ENCODE measurements around the gene SLC46A2. TPM values are rescaled to one million over a fixed set of nuclear protein-coding genes. Genes with fewer than 3 reads are reported as not detected.

Gene SLC46A2
- total and polyA plus RNA-seq, 4 experiments from 2014 or later, result not detected

DNA sequence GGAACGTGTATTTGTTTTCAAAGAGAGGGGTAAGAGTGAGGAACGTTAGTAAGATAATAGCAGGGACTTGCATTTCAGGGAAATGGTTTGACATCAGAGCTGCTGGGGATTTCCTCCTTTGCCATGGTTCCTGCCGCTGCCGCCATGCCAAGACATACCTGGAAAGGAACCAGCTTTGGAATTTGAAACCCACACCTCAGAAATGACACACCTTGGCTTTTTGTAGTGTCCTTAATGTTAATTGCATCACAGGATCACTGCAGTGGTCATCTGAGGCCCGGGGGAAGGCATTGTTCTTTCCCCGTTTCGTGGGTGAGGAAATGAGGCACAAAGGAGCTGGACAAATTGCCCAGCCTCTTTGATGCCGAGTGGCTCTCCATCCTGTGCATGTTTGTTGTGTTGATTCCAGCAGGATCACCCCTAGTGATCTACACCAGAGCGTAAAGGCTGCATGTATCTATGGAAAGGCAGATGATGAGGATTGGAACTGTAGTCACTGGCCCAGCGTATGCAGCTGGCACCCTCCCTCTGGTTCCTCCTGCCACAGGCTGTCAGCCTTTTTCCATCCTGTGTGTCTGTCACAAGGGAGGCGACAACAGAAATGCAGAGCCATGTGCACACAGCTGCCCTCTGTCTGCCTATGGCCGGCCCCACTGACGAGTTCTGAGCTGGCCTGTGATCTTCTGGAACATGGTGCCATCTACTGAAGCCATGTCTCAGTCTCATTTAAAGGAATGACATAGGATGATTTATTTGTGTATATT is 37.8 kb downstream of the SLC46A2 start:
- no peak overlapping the region for H3K27ac ChIP-seq (ENCODE audit: low read depth, low read length)
- no peaks in the 10 kb centered on the region for H3K9me3 Mint-ChIP-seq
- intact Hi-C loops (cut with micrococcal nuclease), result no loop called here
- no peaks in the 10 kb centered on the region for H3K36me3 ChIP-seq (ENCODE audit: insufficient read depth, low read length)
- H3K27ac Mint-ChIP-seq, result no peak overlapping the region
- H3K27me3 ChIP-seq (ENCODE audit: insufficient read depth, low read length), result no peaks in the 10 kb centered on the region
- H3K27me3 Mint-ChIP-seq, result no peaks in the 10 kb centered on the region
- ChIA-PET CTCF (ENCODE audit: partially characterized antibody) (no interaction called here), POLR2A (ENCODE audit: partially characterized antibody) (no interaction called here)
- H3K4me1 Mint-ChIP-seq, result peaks cover 2 to 11% (median 9%) of the 10 kb centered on the region in 4 donors
- H3K9me3 ChIP-seq (ENCODE audit: control insufficient read depth in 1 of 2, low read length in 2 of 2), result no peaks in the 10 kb centered on the region
- H3K36me3 Mint-ChIP-seq, result peaks cover 26 to 32% of the 10 kb centered on the region in 2 donors
- no peak overlapping the region for H3K4me3 ChIP-seq (ENCODE audit: low read length in 2 of 2)
- no peak overlapping the region for H3K4me3 Mint-ChIP-seq
- no peaks in the 10 kb centered on the region for H3K4me1 ChIP-seq (ENCODE audit: insufficient read depth, low read length)
- no peak for DNase-seq

DNA sequence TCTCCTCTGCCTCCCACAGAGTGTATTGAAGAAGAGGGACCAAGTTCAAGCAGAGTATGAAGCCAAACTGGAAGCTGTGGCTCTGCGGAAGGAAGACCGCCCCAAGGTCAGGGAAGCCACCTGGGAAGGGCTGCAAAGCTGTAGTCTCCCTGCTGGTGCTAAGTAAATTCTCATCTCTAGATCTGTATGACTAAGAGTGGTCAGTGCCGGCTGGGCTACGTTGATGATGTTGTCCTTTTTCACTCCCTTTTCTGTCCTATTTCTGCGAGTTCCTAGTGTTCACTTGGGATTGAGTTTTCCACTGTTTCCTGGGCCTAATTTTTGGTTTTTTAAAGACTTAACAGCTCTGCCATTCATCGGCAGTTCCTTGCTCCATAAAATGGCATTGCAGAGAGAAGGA is 39.8 kb downstream of the SLC46A2 start:
- intact Hi-C loops (cut with micrococcal nuclease), result no loop called here
- H3K27me3 Mint-ChIP-seq, result no peaks in the 10 kb centered on the region
- Histone ChIP-seq H3K27me3 (ENCODE audit: insufficient read depth, low read length) (no peaks in the 10 kb centered on the region), H3K4me1 (ENCODE audit: insufficient read depth, low read length) (no peaks in the 10 kb centered on the region), H3K4me3 (ENCODE audit: low read length in 2 of 2) (no peak overlapping the region), H3K27ac (ENCODE audit: low read depth, low read length) (no peak overlapping the region), H3K36me3 (ENCODE audit: insufficient read depth, low read length) (no peaks in the 10 kb centered on the region), H3K9me3 (ENCODE audit: control insufficient read depth in 1 of 2, low read length in 2 of 2) (no peaks in the 10 kb centered on the region)
- CTCF ChIA-PET (ENCODE audit: partially characterized antibody), result no interaction called here
- POLR2A ChIA-PET (ENCODE audit: partially characterized antibody), result no interaction called here
- H3K36me3 Mint-ChIP-seq, result peaks cover 31 to 36% of the 10 kb centered on the region in 2 donors
- no peak overlapping the region for H3K4me3 Mint-ChIP-seq
- peaks cover 3 to 15% (median 8%) of the 10 kb centered on the region in 4 donors for H3K4me1 Mint-ChIP-seq
- no peaks in the 10 kb centered on the region for H3K9me3 Mint-ChIP-seq
- H3K27ac Mint-ChIP-seq, result no peak overlapping the region
- no peak for DNase-seq

DNA sequence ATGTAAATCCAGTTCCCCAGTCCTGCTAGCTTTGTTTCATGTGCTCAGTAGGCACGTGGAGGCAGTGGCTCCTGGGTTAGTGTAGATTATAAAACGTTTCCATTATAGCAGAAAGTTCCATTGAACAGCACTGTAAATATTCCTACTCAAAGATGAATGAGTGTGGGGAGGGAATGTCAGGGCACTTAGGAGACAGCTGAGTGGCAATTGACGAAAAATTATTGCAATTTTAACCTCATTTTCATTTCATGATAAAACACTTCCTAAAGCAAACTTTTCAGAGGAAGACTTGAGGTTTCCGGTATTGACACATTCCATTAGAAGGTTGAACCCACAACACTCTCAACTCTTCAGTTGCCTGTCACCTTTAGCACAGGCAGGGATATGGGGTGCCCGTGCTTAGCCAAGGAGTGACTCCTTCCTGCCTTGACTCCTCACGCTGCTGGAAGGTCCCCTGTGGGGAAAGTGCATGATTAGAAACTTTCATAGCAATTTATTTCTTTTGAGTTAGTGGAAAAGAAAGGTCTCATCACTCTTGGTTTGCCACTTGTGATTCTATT is 41.2 kb downstream of the SLC46A2 start:
- H3K4me3 Mint-ChIP-seq, result no peak overlapping the region
- H3K27ac ChIP-seq (ENCODE audit: low read depth, low read length), result no peak overlapping the region
- POLR2A ChIA-PET (ENCODE audit: partially characterized antibody), result no interaction called here
- H3K4me3 ChIP-seq (ENCODE audit: low read length in 2 of 2), result no peak overlapping the region
- peak overlapping the region in 2 of 7 donors; percentile 4 to 19 for H3K27ac Mint-ChIP-seq
- no peak for DNase-seq
- H3K27me3 Mint-ChIP-seq, result no peaks in the 10 kb centered on the region
- H3K9me3 Mint-ChIP-seq, result no peaks in the 10 kb centered on the region
- no peaks in the 10 kb centered on the region for H3K36me3 ChIP-seq (ENCODE audit: insufficient read depth, low read length)
- H3K27me3 ChIP-seq (ENCODE audit: insufficient read depth, low read length), result no peaks in the 10 kb centered on the region
- peaks cover 32 to 36% of the 10 kb centered on the region in 2 donors for H3K36me3 Mint-ChIP-seq
- CTCF ChIA-PET (ENCODE audit: partially characterized antibody), result interaction anchor here (0.9 kb wide), 1 partner anchor 752 kb away, joined by 3 read pairs; no protein-coding TSS in a partner anchor
- H3K4me1 Mint-ChIP-seq, result peaks cover 4 to 24% (median 15%) of the 10 kb centered on the region in 4 donors
- H3K9me3 ChIP-seq (ENCODE audit: control insufficient read depth in 1 of 2, low read length in 2 of 2), result no peaks in the 10 kb centered on the region
- no peaks in the 10 kb centered on the region for H3K4me1 ChIP-seq (ENCODE audit: insufficient read depth, low read length)
- intact Hi-C loops (cut with micrococcal nuclease), result no loop called here

DNA sequence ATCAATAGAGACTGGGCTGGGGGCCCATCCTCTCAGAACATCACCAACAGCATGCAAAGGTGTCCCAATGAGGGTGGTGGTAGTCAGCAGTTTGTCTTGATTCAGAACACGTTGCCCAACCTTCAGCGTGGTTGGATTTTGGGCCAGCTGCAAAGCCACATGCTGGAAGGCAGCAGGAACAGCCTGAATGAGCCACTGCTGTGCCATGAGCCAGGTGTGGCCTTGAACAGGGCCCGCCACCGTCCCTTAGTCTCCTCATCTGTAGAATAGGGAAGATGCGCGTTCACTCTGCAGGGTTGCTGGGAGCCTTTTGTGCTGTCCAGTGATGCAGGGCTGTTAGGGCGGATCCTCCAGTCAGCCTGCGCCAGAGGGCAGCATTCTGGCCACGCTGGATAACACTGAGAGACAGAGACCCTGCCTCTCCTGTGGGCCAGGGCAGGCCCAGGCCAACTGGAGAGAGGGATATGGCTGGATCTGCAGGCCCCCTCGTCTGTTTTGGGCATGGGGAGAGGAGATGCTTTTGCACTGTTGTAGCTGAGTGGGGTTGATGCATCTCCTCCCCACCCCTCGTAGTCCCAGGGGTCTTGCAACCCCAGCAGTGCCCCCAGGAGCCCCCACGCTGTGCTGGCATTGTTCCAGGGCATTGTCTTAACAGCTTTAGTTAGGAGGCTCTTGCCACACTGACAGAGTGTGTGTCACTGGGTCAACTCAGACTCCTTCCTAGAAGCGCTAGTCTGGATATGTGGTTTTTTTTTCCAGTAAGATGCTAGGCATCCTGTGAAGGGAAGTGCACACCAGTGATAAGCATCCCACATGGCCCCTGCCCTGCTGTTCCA is 42.1 kb downstream of the SLC46A2 start:
- ChIA-PET POLR2A (ENCODE audit: partially characterized antibody) (no interaction called here), CTCF (ENCODE audit: partially characterized antibody) (no interaction called here)
- Mint-ChIP-seq H3K9me3 (no peaks in the 10 kb centered on the region), H3K4me3 (no peak overlapping the region), H3K36me3 (peaks cover 32 to 33% of the 10 kb centered on the region in 2 donors), H3K27me3 (no peaks in the 10 kb centered on the region), H3K4me1 (peaks cover 7 to 32% (median 21%) of the 10 kb centered on the region in 4 donors), H3K27ac (no peak overlapping the region)
- H3K4me1 ChIP-seq (ENCODE audit: insufficient read depth, low read length), result no peaks in the 10 kb centered on the region
- intact Hi-C loops (cut with micrococcal nuclease), result no loop called here
- no peaks in the 10 kb centered on the region for H3K36me3 ChIP-seq (ENCODE audit: insufficient read depth, low read length)
- no peak overlapping the region for H3K4me3 ChIP-seq (ENCODE audit: low read length in 2 of 2)
- no peak overlapping the region for H3K27ac ChIP-seq (ENCODE audit: low read depth, low read length)
- no peaks in the 10 kb centered on the region for H3K9me3 ChIP-seq (ENCODE audit: control insufficient read depth in 1 of 2, low read length in 2 of 2)
- no peak for DNase-seq
- H3K27me3 ChIP-seq (ENCODE audit: insufficient read depth, low read length), result no peaks in the 10 kb centered on the region

DNA sequence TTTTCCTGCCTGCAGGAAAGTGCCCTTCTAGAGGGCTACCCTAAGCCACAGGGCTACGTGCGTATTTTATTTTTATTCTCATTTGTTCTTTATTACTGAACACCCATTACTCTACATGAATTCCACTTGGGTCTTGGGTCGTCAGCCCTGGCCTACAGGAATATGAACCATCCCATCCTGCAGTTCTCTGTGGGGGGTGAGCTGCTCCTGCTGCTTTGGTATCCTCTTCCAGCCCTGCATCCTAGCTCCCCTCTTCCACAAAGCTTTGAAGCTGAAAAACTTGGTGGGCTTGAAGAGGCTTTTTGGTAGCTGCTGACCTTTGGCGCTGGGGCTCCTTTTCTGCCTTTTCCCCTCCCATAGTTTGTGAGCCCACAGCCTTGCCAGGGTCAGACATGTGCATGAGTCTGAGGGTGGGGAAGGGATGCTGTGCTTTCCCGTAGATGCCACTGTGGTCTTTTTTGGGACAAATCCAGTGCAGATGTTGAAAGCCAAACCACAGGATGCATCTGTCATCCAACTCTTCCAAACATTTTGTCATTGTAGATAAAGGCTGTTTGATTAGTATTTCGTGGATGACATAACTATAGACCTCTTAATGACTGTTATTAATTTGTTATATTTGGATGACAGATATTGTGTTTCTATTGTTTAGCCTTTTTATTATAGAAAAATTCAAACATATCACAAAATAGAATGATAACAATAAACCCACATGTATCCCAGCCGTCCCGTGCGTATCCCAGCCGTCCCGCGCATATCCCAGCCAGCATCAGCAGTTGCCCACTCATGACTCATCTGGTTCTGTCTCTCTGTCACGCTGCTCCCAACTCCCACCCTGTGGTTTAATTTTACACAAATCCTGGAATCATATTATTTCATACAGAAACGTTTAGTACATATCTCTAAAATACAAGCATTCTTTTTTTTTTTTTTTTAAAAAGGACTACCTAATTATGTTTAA is 43.9 kb downstream of the SLC46A2 start:
- no peaks in the 10 kb centered on the region for H3K9me3 ChIP-seq (ENCODE audit: control insufficient read depth in 1 of 2, low read length in 2 of 2)
- H3K4me3 Mint-ChIP-seq, result no peak overlapping the region
- no peak for DNase-seq
- peaks cover 10 to 38% (median 22%) of the 10 kb centered on the region in 4 donors for H3K4me1 Mint-ChIP-seq
- intact Hi-C loops (cut with micrococcal nuclease), result no loop called here
- H3K4me3 ChIP-seq (ENCODE audit: low read length in 2 of 2), result no peak overlapping the region
- no peaks in the 10 kb centered on the region for H3K27me3 ChIP-seq (ENCODE audit: insufficient read depth, low read length)
- CTCF ChIA-PET (ENCODE audit: partially characterized antibody), result interaction anchor here (2.2 to 3.0 kb wide), 2 partner anchors 10 to 56 kb away, joined by 12 to 15 read pairs; no protein-coding TSS in a partner anchor
- no peak overlapping the region for H3K27ac ChIP-seq (ENCODE audit: low read depth, low read length)
- no peaks in the 10 kb centered on the region for H3K4me1 ChIP-seq (ENCODE audit: insufficient read depth, low read length)
- no peaks in the 10 kb centered on the region for H3K36me3 ChIP-seq (ENCODE audit: insufficient read depth, low read length)
- H3K36me3 Mint-ChIP-seq, result peaks cover 21 to 24% of the 10 kb centered on the region in 2 donors
- POLR2A ChIA-PET (ENCODE audit: partially characterized antibody), result no interaction called here
- H3K9me3 Mint-ChIP-seq, result no peaks in the 10 kb centered on the region
- H3K27ac Mint-ChIP-seq, result peak overlapping the region in 1 of 7 donors; percentile 15
- H3K27me3 Mint-ChIP-seq, result no peaks in the 10 kb centered on the region

DNA sequence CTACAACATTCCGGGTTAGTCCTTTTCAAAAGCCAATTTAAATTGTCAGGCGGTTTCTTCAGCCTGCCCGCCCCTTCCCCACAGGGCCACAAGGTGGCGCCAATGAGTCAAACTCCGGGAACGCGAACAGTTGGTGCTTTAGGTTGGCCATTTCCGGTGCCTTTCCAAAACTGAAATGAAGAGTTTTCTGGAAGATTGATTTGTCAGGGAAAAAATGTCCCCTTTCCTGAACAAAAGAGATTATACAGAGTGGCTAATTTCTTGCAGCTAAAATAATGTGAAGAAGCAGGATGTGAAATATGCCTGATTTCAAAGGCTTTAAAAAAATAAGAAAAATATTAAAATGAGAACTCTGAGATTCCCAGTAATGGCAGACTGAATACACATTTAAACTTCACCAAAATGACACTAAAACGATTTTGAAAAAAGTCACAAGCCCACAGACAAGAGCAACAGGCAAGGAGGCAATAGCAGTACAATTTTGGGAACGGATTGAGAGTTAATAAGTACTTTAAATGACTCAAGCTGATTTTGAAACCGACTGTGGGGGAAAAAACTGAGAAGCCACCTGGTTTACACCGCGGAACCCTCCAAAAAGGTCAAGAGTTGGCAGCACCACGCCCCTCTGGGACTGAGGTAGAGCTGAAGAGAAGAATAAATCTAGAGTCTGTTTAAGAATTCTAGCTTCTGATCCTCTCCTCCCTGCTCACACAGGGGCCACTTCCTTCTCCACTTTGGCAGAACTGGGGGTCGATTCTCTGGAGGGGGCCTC is 45.7 kb downstream of the SLC46A2 start:
- Mint-ChIP-seq H3K27ac (peak overlapping the region in 2 of 7 donors; percentile 24 to 26), H3K4me1 (peaks cover 10 to 38% (median 22%) of the 10 kb centered on the region in 4 donors), H3K4me3 (peak overlapping the region in 4 of 8 donors; percentile 18 to 54 (median 40)), H3K9me3 (no peaks in the 10 kb centered on the region), H3K36me3 (peaks cover 12 to 18% of the 10 kb centered on the region in 2 donors), H3K27me3 (no peaks in the 10 kb centered on the region)
- Histone ChIP-seq H3K27ac (ENCODE audit: low read depth, low read length) (no peak overlapping the region), H3K27me3 (ENCODE audit: insufficient read depth, low read length) (no peaks in the 10 kb centered on the region), H3K4me3 (ENCODE audit: low read length in 2 of 2) (no peak overlapping the region), H3K4me1 (ENCODE audit: insufficient read depth, low read length) (no peaks in the 10 kb centered on the region), H3K9me3 (ENCODE audit: control insufficient read depth in 1 of 2, low read length in 2 of 2) (no peaks in the 10 kb centered on the region), H3K36me3 (ENCODE audit: insufficient read depth, low read length) (no peaks in the 10 kb centered on the region)
- POLR2A ChIA-PET (ENCODE audit: partially characterized antibody), result no interaction called here
- CTCF ChIA-PET (ENCODE audit: partially characterized antibody), result interaction anchor here (0.7 to 3.0 kb wide), 6 partner anchors 9 to 411 kb away, joined by 3 to 15 read pairs (median 5); no protein-coding TSS in a partner anchor
- peak; percentile 53 to 63 (median 56) for DNase-seq
- intact Hi-C loops (cut with micrococcal nuclease), result loop anchor here (1.0 kb wide), 1 partner anchor 58 kb away; no protein-coding TSS in a partner anchor
